ENCODE results near the gene RAP1GAP.

- TF ChIP-seq CTCF (conservative IDR thresholded peaks at IDR 0.05 in 1 of 2, IDR thresholded peaks at IDR 0.05 in 1 of 2; ENCODE audit: extremely low read depth in 1 of 2, insufficient read depth in 1 of 2, low read depth in 1 of 2, low read length in 2 of 2) (no peak), EZH2 (IDR thresholded peaks at IDR 0.05; ENCODE audit: borderline replicate concordance, low read length) (no peak)
These were observed 36.9 kb downstream of the RAP1GAP start for GRCh38 chr1:21631944-21632887.
